Measurements from ENCODE around the gene CRYBB2. TPM values are rescaled to one million over a fixed set of nuclear protein-coding genes. Genes with fewer than 3 reads are reported as not detected.
"Not testable (repeated sequence)": the region's sequence is repeated elsewhere in the genome, so short reads cannot be mapped to it uniquely, and the experiment has no call there.

The CRYBB2 gene
- total RNA-seq, 1 experiment from 2014 or later = not detected

GRCh38 chr22:25232301-25232700, 12.9 kb downstream of the CRYBB2 start:
- DNase-seq (ENCODE audit: low spot score) = no peak
- no TSS peak for BruUV-seq (replicated peaks)
- no peak overlapping the region for H3K4me3 ChIP-seq (ENCODE audit: low read depth, low read length, poor library complexity, severe bottlenecking)
- CTCF ChIA-PET = no interaction called here
- no peaks in the 10 kb centered on the region for H3K9me3 ChIP-seq (ENCODE audit: low read depth, low read length, poor library complexity, severe bottlenecking)
- POLR2A ChIA-PET (ENCODE audit: low non-redundant PET) = interaction anchor here (0.6 kb wide), 1 partner anchor 221 kb away, joined by 4 read pairs; no protein-coding TSS in a partner anchor
- no peaks in the 10 kb centered on the region for H3K36me3 ChIP-seq (ENCODE audit: insufficient read depth, low read length, poor library complexity, severe bottlenecking)
- no peaks in the 10 kb centered on the region for H3K27me3 ChIP-seq (replicated peaks; ENCODE audit: insufficient read depth, low read depth, low read length, poor library complexity)
- no peak overlapping the region for H3K27ac ChIP-seq (ENCODE audit: low read depth, low read length, poor library complexity, severe bottlenecking)
- intact Hi-C loops (cut with micrococcal nuclease; ENCODE audit: unreplicated experiment) = loop anchor here (10.0 kb wide), 1 partner anchor 542 kb away; no protein-coding TSS in a partner anchor
- no peaks in the 10 kb centered on the region for H3K4me1 ChIP-seq (ENCODE audit: insufficient read depth, low read length, poor library complexity, severe bottlenecking)
- TF ChIP-seq CTCF (conservative IDR thresholded peaks at IDR 0.05; ENCODE audit: low read depth, low read length) (no peak), EZH2 (IDR thresholded peaks at IDR 0.05; ENCODE audit: borderline replicate concordance, low read depth, low read length, poor library complexity, severe bottlenecking) (no peak)

GRCh38 chr22:25233706-25234105, 14.3 kb downstream of the CRYBB2 start:
- H3K4me3 ChIP-seq (ENCODE audit: low read depth, low read length, poor library complexity, severe bottlenecking); H3K27ac ChIP-seq (ENCODE audit: low read depth, low read length, poor library complexity, severe bottlenecking); CTCF ChIA-PET; BruUV-seq (replicated peaks); H3K27me3 ChIP-seq (replicated peaks; ENCODE audit: insufficient read depth, low read depth, low read length, poor library complexity); H3K36me3 ChIP-seq (ENCODE audit: insufficient read depth, low read length, poor library complexity, severe bottlenecking); DNase-seq (ENCODE audit: low spot score); POLR2A ChIA-PET (ENCODE audit: low non-redundant PET); H3K4me1 ChIP-seq (ENCODE audit: insufficient read depth, low read length, poor library complexity, severe bottlenecking); H3K9me3 ChIP-seq (ENCODE audit: low read depth, low read length, poor library complexity, severe bottlenecking): not testable (repeated sequence)
- intact Hi-C loops (cut with micrococcal nuclease; ENCODE audit: unreplicated experiment) = loop anchor here (10.0 kb wide), 1 partner anchor 541 kb away; no protein-coding TSS in a partner anchor

- TF ChIP-seq EZH2 (IDR thresholded peaks at IDR 0.05; ENCODE audit: borderline replicate concordance, low read depth, low read length, poor library complexity, severe bottlenecking) (no peak), CTCF (conservative IDR thresholded peaks at IDR 0.05; ENCODE audit: low read depth, low read length) (peak; percentile 88)
- no peaks in the 10 kb centered on the region for H3K36me3 ChIP-seq (ENCODE audit: insufficient read depth, low read length, poor library complexity, severe bottlenecking)
- no peaks in the 10 kb centered on the region for H3K4me1 ChIP-seq (ENCODE audit: insufficient read depth, low read length, poor library complexity, severe bottlenecking)
- H3K27me3 ChIP-seq (replicated peaks; ENCODE audit: insufficient read depth, low read depth, low read length, poor library complexity) = no peaks in the 10 kb centered on the region
- no peaks in the 10 kb centered on the region for H3K9me3 ChIP-seq (ENCODE audit: low read depth, low read length, poor library complexity, severe bottlenecking)
- no peak overlapping the region for H3K27ac ChIP-seq (ENCODE audit: low read depth, low read length, poor library complexity, severe bottlenecking)
- BruUV-seq (replicated peaks) = no TSS peak
- CTCF ChIA-PET = interaction anchor here (0.6 to 1.0 kb wide), 2 partner anchors 98 to 503 kb away, joined by 3 to 4 read pairs; no protein-coding TSS in a partner anchor
- POLR2A ChIA-PET (ENCODE audit: low non-redundant PET) = no interaction called here
- intact Hi-C loops (cut with micrococcal nuclease; ENCODE audit: unreplicated experiment) = loop anchor here (5.0 to 10.0 kb wide), 2 partner anchors 97 to 539 kb away; no protein-coding TSS in a partner anchor
- H3K4me3 ChIP-seq (ENCODE audit: low read depth, low read length, poor library complexity, severe bottlenecking) = no peak overlapping the region
- DNase-seq (ENCODE audit: low spot score) = peak; percentile 84
These were observed 16.3 kb downstream of the CRYBB2 start for GRCh38 chr22:25235547-25236290.

All from A673 (cell line).